Heart left ventricle (tissue), 13 donors: ENCODE data around the gene NHSL2.

ENCODE experiments used
- POLR2A ChIP-seq, 2 donors: fragments of 450-650 bp; IDR thresholded peaks; one replicate each; pipeline ENCODE4 v1.6.1; 2017; ENCODE audit warnings: antibody characterized with exemption in 2 of 2, mild to moderate bottlenecking in 2 of 2, moderate library complexity in 2 of 2
- TF ChIP-seq, protein P1 (sequence below), 12 donors: fragments of 200-600 bp; sonication (generic) in 4 of 12; IDR thresholded peaks; one replicate each; pipeline versions ENCODE4 v1.5.0 to v1.8.0; 2018 to 2022; ENCODE audit warnings: antibody characterized with exemption in 12 of 12, mild to moderate bottlenecking in 5 of 12
- donor health status: ischemic (EF 13 %, LVEDD 7.1; RV severe dilation, severe dysfunction).
- donor health status: DM: no; HTN: yes; CAD: no.
- donor health status: DM: no; HTN: no; CAD: no.
- donor health status: ischemic (EF 25% LVEDD 6.9; RV normal size, moderate dysfunction).
- donor health status: ischemic (EF 25% LVEDD 5.7; RV mildly dilated, moderate dysfunction).
- donor health status: ischemic (EF 35%, LVEDD 5.7; RV mildly dilated, moderate dysfunction).
- donor health status: nonischemic (EF 11% LVEDD 7.7; RV severe dilation, severe dysfunction).
- donor health status: DM: yes; HTN: yes; CAD: no.
- donor health status: PGD.
- donor health status: ischemic (EF 29% LVEDD 5.4; RV normal size, mild dysfunction).
- donor health status: nonischemic (EF 23%, LVEDD 6.1; RV moderate dilation, normal function).

DNA sequence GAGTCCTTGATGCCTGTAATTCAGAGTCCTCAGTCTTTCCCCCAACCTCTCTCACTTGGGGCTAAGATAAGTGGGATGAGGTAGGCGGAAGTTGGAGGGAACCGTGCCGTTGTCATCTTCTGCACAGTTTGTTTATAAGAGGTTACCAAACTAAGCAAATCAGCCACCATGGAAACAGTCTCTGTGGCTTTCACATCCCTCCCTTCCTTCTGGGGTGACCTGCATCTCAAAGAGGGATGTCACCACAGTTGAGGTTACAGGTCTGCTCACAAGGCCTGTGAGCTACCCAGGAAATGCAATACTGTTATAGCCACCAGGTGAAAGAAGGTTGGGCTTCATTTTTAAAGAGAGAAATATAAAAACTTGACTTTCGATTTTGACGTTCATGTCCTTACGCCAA lies 194.8 kb downstream of the NHSL2 start:
- TF ChIP-seq, protein P1, sequence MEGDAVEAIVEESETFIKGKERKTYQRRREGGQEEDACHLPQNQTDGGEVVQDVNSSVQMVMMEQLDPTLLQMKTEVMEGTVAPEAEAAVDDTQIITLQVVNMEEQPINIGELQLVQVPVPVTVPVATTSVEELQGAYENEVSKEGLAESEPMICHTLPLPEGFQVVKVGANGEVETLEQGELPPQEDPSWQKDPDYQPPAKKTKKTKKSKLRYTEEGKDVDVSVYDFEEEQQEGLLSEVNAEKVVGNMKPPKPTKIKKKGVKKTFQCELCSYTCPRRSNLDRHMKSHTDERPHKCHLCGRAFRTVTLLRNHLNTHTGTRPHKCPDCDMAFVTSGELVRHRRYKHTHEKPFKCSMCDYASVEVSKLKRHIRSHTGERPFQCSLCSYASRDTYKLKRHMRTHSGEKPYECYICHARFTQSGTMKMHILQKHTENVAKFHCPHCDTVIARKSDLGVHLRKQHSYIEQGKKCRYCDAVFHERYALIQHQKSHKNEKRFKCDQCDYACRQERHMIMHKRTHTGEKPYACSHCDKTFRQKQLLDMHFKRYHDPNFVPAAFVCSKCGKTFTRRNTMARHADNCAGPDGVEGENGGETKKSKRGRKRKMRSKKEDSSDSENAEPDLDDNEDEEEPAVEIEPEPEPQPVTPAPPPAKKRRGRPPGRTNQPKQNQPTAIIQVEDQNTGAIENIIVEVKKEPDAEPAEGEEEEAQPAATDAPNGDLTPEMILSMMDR (IDR thresholded peaks at IDR 0.05) = no peak
- TF ChIP-seq POLR2A (IDR thresholded peaks at IDR 0.05) = no peak
